HS-27A (cell line): ENCODE results near the gene PLXNA3.

ENCODE experiments used
- DNase-seq: peaks from one replicate; pipeline ENCODE4 v3.0.0-alpha.2; 2012; ENCODE audit warnings: low read depth, missing footprints

Gene PLXNA3

DNA sequence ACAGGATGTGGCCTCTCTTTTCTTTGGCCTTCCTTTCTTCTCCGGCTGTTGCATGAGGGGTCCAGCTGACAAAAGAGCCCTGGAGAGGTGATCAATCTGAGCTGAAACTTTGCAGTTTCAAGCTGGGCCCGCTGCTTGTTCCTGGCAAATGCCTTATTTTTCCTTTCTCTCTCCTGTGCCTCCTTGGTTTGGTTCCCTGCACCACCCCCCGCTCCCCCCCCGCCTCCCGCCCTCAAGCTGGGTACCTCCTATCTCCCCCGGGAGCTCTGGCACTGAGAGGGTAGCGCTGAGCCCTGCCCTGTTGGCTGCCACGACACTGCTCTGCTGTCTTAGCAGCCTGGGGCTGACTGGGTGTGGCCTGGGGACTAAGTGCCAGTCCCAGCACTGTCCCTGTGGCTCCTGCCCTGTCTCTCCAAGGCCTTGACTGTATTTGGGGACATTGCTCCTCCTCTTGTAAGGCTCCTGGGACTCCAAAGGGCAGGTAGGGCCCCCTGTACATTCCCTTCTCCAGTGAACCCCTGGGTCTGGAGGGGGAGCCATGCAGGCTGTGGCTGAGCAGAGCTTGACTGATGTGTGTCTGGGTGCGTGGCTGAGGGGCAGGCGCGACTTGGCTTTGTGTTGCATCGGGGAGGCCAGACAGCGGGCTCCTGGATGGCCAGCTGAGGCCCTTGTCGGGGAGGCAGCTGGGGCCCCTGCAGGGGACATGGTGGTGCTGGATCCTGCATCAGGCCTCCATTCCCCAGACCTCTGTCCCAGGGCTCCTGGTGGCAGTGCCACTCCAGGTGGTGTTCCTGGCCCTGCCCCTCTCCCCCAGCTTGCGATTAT, 1.1 kb downstream of the PLXNA3 start:
- DNase-seq: no peak

DNA sequence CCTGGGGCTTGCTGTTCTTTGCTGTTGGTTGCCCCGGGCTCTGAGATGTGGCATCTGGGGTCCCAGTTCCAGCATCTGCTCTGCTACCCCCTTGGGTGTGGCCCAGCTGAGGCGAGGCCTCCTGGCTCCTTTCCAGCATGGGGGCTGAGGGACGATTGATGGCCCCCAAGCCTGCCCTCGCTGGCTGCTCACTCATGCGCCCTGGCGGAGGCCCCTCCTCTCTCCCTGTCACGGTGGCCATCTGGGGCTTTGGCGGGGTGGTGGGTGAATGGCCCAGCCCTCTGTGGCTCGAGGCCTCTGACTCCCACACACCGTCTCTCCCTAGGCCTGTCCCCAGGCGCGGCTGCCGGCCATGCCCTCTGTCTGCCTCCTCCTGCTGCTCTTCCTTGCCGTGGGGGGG, 1.8 kb downstream of the PLXNA3 start:
- DNase-seq: no peak

DNA sequence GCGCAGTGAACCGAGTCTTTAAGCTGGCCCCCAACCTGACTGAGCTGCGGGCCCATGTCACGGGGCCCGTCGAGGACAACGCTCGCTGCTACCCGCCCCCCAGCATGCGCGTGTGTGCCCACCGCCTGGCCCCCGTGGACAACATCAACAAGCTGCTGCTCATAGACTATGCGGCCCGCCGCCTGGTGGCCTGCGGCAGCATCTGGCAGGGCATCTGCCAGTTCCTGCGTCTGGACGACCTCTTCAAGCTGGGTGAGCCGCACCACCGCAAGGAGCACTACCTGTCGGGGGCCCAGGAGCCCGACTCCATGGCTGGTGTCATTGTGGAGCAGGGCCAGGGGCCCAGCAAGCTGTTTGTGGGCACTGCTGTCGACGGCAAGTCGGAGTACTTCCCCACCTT, 2.2 kb downstream of the PLXNA3 start:
- no peak for DNase-seq

DNA sequence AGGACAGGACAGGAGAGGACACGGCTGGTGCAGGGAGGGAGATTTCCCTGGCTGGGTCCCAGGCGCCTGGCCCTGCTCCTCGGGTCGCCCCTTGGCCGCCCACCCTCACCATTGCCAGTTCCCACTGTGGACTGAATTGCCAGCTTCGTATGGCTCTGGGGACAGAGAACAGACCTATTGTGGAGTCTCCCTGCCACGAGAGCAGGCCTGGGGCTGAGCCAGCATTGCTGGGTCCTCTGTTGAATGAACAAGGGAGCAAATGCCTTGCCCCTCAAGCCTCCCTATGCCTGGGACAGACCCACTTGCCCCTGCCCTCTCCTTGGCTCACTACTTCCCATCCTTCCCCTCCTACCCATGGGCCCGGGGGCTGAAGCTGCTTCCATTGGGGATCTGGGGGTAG, 4.3 kb downstream of the PLXNA3 start:
- no peak for DNase-seq

DNA sequence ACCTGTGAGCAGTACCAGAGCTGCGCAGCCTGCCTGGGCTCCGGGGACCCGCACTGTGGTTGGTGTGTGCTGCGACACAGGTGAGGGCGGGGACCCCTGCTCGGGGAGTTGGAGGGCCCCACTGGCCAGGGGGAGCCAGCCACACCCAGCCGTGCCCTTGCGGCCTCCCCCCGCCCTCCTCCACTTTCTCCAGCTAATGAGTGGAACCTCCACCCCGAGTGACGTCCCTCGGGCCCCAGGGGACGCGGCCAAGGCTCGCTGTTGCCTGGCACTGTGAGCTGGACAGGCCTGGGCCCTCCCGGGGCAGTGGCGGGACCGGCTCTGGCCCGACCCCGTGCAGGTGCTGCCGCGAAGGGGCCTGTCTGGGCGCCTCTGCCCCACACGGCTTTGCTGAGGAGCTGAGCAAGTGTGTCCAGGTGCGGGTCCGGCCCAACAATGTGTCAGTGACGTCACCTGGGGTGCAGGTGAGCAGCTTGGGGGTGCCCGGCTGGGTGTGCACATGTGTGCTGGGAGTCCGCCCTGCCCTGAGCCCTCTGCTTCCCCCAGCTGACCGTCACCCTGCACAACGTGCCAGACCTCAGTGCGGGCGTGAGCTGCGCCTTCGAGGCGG, 5.6 kb downstream of the PLXNA3 start:
- DNase-seq: no peak

DNA sequence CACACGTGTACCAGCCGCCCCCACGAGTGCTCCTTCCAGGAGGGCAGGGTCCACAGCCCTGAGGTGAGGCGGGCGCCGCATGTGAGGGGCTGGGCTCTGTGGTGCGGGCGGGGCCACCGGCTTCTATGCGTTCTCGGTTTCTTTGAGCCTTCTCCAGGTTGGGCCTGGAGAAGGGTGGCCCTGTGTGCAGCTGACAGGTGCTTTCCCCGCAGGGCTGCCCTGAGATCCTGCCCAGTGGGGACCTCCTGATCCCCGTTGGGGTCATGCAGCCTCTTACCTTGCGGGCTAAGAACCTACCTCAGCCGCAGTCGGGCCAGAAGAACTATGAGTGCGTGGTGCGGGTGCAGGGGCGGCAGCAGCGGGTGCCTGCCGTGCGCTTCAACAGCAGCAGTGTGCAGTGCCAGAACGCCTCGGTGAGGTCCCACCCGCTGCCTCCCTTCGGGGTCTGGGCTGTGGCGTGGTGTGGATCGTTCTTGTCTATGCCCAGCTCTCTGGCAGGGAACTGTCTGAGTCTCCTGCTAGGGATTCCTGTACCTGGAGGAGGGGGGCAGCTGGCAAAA, 6.8 kb downstream of the PLXNA3 start:
- no peak for DNase-seq

DNA sequence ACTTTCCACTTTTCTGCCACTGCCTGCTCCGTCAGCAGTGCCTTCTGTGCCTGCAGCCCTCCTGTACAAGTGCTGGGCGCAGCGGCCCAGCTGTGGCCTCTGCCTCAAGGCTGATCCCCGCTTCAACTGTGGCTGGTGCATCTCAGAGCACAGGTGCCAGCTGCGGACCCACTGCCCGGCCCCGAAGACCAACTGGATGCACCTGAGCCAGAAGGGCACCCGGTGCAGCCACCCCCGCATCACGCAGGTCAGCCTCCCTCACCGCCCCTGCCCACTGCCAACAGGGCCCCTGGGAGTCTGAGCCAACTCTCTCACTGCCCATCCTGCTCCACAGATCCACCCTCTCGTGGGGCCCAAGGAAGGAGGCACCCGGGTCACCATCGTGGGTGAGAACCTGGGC, 7.5 kb downstream of the PLXNA3 start:
- no peak for DNase-seq

DNA sequence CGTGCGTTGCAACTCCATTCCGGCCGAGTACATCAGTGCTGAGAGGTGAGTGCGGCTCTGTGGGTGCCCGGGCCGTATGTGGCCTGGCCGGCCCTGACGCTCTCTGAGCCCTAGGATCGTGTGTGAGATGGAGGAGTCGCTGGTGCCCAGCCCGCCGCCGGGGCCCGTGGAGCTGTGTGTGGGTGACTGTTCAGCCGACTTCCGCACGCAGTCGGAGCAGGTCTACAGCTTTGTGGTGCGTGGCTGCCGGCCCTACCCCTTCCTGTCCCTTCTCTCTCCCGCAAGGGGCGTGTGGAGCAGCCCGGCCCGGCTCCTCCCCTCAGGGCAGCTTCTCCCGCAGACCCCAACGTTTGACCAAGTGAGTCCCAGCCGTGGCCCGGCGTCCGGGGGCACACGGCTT, 8.0 kb downstream of the PLXNA3 start:
- DNase-seq: no peak

DNA sequence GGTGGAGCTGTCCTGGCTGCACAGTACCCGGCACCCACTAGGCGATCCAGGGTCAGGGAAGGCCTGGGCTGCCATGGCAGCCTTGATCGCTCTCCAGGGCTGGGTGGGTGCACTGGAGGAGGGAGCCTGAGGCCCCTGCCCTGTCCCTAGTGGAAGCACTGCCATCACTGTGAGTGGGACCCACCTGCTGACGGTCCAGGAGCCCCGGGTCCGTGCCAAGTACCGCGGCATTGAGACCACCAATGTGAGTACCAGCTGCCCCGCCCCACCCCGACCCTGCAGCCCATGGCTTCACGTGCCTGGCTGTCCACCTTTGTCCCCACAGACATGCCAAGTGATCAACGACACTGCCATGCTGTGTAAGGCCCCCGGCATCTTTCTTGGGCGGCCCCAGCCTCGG, 8.8 kb downstream of the PLXNA3 start:
- no peak for DNase-seq

DNA sequence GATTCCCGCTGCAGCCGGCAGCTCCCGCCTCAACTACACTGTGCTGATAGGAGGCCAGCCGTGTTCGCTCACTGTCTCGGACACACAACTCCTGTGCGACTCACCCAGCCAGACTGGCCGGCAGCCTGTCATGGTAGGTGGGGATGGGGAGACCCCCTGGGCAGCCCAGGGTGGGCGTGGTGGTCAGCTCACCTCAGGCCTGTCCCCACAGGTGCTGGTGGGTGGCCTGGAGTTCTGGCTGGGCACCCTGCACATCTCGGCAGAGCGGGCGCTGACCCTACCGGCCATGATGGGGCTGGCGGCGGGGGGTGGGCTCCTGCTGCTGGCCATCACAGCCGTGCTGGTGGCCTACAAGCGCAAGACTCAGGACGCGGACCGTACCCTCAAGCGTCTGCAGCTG, 9.5 kb downstream of the PLXNA3 start:
- DNase-seq: no peak

DNA sequence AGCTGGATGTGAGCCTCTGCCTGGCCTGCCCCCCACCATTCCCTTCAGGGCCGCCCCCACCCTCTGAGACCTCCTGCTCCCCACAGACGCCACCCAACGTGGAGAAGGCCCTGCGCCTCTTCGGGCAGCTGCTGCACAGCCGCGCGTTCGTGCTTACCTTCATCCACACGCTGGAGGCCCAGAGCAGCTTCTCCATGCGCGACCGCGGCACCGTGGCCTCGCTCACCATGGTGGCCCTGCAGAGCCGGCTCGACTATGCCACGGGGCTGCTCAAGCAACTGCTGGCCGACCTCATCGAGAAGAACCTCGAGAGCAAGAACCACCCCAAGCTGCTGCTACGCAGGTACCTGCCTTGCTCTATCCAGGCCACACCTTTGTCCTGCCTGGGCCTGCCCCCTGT, 10.1 kb downstream of the PLXNA3 start:
- DNase-seq: no peak

DNA sequence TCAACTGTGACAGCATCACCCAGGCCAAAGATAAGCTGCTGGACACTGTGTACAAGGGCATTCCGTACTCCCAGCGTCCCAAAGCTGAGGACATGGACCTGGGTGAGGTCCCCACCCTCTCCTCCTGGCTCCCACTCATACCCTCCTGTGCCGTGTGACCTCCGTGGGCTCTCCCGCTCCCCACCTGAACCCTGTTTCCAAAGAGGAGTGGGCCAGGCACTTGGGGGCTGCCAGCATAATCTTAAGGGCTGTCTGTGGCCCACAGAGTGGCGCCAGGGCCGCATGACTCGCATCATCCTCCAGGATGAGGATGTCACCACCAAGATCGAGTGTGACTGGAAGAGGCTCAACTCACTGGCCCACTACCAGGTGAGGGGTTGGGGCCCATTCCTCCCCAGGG, 11.0 kb downstream of the PLXNA3 start:
- no peak for DNase-seq

DNA sequence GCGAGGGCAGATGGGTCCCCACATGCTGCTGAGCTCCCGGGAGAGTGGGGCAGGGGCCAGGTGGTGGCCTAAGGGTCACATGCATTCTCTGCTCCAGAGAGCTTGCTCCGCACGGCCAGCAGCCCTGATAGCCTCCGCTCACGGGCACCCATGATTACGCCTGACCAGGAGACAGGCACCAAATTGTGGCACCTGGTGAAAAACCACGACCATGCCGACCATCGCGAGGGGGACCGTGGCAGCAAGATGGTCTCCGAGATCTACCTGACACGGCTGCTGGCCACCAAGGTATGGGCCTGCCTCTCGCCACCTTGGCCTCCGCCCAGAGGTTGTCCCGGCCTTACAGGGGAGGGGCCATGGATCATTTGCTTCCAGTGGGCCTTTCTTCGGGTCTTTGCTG, 11.8 kb downstream of the PLXNA3 start:
- no peak for DNase-seq

DNA sequence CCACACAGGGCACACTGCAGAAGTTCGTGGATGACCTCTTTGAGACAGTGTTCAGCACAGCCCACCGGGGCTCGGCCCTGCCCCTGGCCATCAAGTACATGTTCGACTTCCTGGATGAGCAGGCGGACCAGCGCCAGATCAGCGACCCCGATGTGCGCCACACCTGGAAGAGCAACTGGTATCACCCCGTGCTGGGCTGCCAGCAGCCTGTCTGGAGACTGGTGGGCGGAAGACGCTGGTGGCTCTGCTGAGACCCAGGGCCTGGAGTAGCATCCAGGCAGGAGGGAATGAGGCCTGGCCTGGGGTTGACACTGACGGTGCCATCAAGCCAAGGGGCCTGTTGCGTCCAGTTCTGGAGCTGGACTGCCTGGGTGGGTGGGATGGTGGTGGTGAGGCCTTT, 12.4 kb downstream of the PLXNA3 start:
- no peak for DNase-seq

DNA sequence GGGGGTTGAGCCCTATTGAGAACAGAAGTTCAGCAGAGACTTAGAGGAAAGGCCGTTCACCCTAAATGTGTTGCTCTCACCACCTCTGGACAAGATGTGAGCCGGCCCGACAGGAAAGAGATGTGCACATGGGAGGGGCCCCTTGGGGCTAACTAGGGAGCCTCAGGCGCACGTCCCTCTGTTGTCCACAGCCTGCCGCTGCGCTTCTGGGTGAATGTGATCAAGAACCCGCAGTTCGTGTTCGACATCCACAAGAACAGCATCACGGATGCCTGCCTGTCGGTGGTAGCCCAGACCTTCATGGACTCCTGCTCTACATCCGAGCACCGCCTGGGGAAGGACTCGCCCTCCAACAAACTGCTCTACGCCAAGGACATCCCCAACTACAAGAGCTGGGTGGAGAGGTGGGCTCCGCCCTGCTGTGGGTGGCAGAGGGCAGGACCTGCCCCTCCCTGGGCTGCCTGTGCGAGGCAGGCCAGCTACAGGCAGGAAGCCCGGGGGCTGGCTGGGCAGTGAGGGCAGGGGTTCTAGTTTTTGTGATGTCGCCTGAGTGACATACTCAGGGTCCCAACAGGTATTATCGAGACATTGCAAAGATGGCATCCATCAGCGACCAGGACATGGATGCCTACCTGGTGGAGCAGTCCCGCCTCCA, 13.0 kb downstream of the PLXNA3 start:
- DNase-seq: no peak

DNA sequence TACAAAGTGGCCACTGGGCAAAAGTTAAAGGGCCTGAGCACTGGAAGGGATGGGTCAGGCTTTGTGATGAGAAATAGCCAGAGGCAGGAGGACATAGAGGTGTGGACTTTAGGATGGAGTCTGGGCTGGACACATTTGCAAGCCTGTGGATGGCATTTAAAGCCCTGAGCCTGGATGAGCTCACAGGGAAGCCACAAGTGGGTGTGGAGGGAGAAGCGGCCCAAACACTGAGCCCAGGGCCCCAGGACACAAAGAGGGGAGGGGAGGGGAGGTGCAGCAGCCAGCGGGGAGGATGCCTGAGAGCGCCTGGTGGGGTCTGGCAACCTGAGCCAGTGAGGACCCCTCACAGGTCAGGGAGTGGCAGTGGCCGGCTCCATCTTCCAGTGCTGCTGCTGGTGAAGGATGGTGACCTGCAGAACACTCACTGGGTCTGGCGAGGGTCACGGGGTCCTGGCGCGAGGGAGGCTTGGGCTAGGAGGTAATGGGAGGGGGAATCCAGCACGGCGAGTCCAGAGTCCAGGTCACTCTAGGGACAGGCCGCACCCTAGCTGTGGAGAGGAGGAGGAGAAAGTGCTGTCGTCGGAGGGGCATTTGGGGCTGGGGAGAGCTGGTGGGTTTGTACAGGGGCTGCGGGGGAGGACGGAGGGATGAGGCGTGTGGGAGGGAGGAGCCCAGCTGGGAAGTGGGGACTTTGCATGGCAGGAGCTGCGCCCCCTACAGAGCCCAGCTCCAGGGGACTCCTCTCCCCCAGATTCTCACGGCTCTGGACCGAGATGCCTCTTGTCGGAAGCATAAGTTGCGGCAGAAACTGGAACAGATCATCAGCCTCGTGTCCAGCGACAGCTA, 14.0 kb downstream of the PLXNA3 start:
- DNase-seq: no peak

DNA sequence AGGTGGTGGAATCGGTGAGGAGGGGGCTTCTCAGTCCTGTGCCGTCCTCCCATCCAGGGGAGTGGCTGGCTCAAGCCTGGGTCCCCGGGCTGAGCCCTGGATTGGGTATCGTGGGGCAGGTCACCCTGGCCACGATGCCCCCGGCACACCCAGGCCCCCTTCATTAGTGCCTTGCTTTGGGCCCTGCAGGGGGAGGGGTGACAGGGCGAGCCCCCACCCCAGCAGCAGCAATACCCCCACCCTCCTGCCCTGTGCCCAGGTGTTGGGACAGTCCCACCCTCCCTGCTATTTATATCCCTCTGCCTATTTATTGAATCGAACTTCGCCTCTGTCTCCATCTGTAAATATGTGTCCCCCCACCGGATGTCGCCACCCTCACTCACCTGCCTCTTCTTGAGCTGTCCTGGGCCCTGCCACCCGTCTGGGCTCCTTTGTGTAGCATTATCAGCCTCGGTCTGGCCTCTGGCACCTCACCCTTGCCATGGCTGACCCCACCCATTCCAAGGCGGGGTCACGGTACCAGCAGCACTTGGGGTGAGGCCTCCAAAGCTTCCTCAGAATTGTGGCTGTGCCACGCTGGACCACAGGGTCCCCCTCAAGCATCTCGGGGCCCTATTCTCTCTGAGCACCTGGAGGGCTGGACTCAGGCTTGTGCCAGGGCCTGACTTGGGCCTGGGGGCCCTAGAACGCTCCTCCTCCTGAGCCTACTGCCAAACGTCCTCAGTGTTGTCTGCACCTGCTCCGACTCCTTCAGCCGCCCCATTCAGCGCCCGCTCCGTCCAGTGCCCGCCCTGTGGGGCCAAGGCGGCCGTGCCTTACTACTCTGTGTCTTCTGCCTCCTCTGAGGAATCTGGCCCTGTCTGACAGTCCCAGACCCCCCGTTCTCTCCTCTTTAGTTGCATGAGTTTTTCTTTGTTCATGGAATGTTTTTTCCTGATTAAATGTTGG, 14.9 kb downstream of the PLXNA3 start:
- no peak for DNase-seq

DNA sequence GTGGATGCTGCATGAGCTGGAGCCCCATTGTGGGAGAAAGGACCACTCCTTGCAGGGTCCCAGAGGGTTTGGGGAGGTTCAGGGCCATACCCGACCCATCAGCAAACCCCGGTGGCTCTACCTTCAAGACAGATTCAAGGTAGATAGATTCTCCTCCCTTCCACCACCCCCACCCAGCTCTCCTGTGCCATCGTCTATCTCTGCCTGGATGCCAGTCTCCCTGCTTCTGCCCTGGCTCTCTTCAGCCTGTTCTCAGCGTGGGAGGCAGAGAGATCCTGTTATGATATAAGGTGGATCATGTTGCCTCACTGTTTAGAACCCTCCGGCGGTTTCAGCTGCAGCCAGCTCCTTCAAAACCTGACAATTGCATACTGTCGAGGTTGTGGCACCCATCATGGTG, 15.6 kb downstream of the PLXNA3 start:
- DNase-seq: no peak

DNA sequence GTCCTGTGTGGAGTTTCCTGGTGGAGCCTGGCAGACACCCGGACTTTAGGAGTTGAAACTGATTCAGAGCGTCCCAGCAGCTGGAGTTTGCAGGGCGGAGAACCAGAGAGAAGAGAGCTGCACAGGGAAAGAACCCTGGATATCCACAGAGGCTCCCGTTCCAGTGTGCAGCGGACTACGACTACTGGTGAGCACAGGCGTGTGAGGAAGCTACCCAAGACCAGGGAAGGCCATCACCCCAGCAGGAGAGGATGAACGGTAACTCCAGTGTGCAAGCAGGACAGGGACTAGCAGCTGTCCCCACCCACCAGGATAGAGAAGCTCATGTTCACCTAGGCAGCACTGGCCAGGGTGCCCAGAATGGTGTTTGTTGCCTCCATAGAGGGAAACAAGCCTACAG, 18.7 kb downstream of the PLXNA3 start:
- no peak for DNase-seq

DNA sequence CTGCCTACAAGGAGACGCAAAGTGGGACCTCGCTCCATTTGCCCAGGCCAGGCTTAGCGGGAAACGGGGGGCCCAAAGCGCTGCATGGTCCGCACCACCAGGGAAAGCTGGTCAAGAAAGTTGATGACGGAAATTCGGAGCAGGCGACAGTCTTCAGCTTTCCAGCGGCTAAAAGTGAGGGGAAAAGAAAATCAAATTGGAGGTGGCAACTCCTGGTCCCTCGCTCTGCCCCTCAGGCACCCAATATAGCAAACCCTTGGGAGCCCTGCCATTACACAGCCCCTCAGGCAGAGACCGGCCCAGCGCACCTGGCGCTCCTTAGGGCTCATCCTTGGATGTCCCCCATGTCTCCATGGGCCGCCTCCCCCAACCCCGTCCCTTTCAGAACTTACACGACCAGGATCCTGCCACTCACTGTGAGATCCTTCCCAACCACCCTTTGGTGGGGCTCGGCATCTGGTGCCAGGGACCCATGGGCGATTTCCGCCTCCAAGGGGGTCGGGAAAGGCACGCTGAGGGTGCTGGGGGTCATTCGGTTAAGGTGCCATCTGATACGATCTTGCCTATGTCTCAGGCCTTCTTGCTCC, 19.9 kb downstream of the PLXNA3 start:
- DNase-seq: no peak
